HG03432 (cell line): ENCODE measurements around the gene CHST9.

Experiments
- ATAC-seq: cut with Tn5 transposase; IDR thresholded peaks from one replicate; pipeline ENCODE4 v1.9.1; 2021; ENCODE audit warnings: mild to moderate bottlenecking, moderate library complexity; ENCODE audit not compliant: unreplicated experiment

Gene CHST9

GRCh38 chr18:26875040-26875654 is 310.0 kb downstream of the CHST9 start:
- ATAC-seq = no peak

DNA sequence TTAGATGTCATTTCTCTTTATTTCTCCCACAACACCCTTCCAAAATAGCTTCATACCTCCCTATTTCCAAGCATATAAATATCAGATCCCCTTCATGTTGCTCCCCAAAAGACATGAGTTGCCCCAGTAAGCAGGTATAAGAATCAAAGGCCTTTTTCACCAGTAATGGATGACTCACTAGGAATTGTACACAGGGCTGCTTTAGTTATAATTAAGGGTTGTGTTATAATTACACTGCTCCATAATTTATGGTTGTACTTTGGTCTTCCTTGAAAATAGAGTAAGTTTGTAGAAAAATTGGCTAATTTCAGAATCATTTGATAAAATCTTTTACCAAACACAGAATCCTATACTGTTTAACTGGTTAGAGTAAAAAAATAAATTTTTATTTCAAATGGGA is 310.8 kb downstream of the CHST9 start:
- ATAC-seq = no peak

- peak; percentile 76 for ATAC-seq
Measured at GRCh38 chr18:26869640-26870039, 315.5 kb downstream of the CHST9 start.

DNA sequence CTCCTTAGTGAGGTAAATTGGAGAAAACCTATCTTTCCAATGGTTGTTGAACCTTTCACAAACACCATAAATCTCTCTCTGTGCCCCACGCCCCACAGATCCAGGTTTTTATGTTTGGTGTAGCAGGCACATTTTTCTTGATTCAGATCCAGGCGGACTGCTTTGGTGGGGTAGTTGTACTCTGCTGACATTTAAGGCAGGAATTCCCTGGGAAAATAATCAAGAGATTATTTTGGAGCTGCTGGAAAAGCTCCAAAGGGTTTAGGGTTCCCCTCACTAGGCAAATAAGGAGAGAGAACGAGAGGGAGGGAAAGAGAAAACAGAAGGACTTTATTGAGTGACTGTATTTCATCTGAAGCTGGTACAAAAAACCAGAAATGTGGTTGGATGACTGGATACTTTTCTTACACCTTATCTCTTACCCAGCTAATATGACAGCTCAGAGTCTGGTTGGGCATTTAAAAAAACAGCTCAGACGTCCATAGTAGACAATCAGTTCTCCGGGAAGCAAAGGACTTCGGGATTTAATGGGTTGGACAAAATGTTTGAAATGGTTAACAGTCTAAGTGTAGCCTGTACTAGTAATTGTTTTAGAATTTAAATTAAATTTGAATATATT is 316.0 kb downstream of the CHST9 start:
- ATAC-seq = no peak

DNA sequence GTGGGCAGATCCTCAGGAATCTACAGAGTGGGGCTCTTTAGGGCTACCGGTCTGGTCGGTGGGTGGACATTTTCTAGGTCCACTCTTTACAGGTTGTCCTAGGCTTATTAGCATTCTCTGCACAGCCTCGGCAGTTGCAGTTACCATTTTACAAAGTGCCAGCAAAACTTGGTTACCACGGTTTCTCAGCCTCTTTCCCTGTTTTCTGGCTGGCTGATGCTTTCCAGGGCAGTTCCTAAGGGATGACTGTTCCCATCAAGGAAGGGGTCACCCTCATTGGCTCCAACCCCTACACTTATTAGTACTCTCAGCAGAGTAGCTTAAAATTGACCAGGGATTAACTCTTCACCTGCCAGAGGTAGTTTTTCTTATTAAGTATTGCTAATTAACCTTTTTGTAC is 317.6 kb downstream of the CHST9 start:
- no peak for ATAC-seq

GRCh38 chr18:26865557-26865956 is 319.6 kb downstream of the CHST9 start, which contains the start of gene AQP4:
Gene AQP4, minus strand, starts transcription at chr18:26865707. Its CDS starts 18 bp downstream, at chr18:26865689.
- no peak for ATAC-seq

DNA sequence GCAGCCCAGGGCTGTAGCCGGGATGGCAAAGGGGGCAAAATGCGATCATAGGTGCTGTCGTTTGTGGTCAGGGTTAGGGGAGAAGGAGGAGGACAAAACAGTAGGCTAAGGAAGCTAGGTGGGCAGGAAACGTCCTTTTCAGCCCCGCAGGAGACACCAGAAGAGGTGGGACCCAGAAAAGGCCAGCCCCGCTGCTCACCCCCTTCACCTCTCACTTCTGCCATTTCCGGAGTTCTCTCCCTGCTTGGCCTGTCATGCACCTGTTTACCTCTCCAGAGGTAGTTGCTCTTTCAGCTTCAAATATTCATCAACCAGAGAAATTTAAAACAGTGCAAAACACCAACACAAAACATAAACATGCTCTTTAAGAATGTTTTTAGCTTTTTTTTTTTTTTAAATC is 320.4 kb downstream of the CHST9 start:
- peak; percentile 56 for ATAC-seq

DNA sequence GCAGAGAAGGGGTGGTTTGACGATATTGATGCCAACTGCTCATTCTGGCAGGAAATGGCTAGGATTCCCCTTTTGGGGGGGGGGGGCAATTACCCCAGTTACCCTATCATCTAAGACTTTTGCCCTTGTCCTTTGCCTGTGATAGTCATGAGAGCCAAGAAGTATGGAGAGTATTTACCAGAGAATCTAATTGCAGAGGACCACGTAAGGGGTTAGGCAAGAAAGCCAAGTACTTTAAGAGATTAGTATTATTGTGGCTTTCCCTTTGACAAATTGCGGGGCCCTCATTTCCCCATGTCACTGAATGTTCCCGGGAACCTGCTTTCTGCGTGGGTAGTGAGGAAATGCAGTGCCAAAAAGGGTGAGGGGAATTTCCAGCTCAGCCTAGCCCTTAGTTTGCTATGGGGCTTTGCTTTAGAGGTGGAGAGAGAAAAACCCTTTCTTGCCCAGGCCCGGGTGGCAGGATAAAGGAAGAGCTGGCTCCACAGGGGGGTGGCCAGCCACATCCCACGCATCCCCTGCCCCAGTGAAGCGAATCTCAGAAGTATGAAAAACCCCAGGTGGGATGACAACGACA is 321.1 kb downstream of the CHST9 start:
- ATAC-seq = peak; percentile 38

DNA sequence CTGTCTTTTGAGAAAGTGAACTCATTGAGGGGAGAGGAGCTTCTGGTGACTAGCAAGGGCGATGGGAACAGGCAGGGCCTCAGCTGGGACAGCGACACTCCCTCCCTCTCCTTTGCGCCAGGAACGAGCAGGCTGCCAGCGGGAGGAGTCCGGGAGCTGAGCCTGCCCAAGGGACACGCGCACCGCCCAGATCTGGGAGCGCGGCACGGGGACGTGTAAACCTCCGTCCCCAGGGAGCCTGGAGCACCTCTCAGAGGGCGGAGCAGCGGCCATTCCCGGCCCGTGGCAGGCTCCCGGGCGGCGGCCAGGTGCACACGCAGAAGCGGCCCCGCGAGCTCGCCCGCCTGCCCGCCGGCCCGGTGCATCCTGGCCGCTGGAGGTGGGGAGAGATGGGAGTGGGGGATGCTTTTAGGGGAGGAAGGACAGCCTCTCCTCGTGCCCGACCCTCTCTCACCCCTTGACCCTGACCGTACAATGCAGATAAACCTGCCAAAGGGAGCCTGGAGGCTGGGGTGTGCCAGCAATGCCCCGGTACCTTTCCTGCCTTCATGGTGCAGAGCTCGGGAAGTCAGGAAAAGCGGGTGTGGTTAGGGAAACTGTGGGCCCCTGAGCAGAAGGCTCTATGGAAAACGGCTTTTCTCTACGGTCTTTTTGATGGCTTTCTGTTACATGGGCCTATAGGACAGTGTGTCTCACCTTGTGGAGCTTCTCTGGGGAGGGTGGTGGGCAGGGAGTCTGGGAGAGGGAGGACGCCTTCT is 321.8 kb downstream of the CHST9 start:
- peak; percentile 28 for ATAC-seq

DNA sequence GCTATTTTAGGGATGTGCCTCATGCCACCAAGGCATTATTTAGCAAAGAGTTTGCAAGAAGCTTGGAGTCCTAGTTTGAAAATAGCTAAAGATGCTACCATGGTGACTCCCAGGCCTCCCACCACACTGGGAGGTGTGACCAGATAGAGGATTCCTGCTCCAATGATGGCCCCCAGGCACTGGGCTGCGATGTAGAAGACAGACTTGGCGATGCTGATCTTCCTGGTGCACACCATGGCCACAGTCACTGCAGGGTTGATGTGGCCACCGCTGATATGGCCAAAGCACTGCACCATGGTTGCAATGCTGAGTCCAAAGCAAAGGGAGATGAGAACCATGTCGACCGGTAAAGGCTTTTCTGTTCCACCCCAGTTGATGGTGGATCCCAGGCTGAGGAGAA is 323.0 kb downstream of the CHST9 start:
- ATAC-seq = no peak
